GM21528 (cell line): ENCODE measurements around the gene ADCY7.
"Not testable (repeated sequence)": the region's sequence is repeated elsewhere in the genome, so short reads cannot be mapped to it uniquely, and the experiment has no call there.

ENCODE experiments used
- ATAC-seq: cut with Tn5 transposase; IDR thresholded peaks from one replicate; pipeline ENCODE4 v1.9.1; 2021; ENCODE audit warnings: mild to moderate bottlenecking, moderate library complexity; ENCODE audit not compliant: unreplicated experiment, low FRiP score

ADCY7 gene

GRCh38 chr16:50266337-50267091, at the start of gene ADCY7:
TSS of gene ADCY7 (plus strand) at chr16:50266551. CDS start at chr16:50288180, 21,629 bp downstream.
- peak; percentile 75 for ATAC-seq

- ATAC-seq: no peak
Observed at GRCh38 chr16:50219402-50219975, 46.9 kb upstream of the ADCY7 start.

- no peak for ATAC-seq
Observed at GRCh38 chr16:50224286-50224685, 42.1 kb upstream of the ADCY7 start.

- ATAC-seq: no peak
Observed at GRCh38 chr16:50227120-50227519, 39.2 kb upstream of the ADCY7 start.

GRCh38 chr16:50227665-50228064, 38.7 kb upstream of the ADCY7 start:
- no peak for ATAC-seq

- ATAC-seq: no peak
Observed at GRCh38 chr16:50228364-50228868, 37.9 kb upstream of the ADCY7 start.

- ATAC-seq: no peak
Observed at GRCh38 chr16:50229149-50229726, 37.1 kb upstream of the ADCY7 start.

GRCh38 chr16:50234771-50235556, 31.4 kb upstream of the ADCY7 start:
- ATAC-seq: no peak

- no peak for ATAC-seq
Observed at GRCh38 chr16:50235581-50235980, 30.8 kb upstream of the ADCY7 start.

GRCh38 chr16:50238314-50238713, 28.0 kb upstream of the ADCY7 start:
- ATAC-seq: no peak

- no peak for ATAC-seq
Observed at GRCh38 chr16:50238868-50239301, 27.5 kb upstream of the ADCY7 start.

GRCh38 chr16:50243024-50243423, 23.3 kb upstream of the ADCY7 start:
- ATAC-seq: not testable (repeated sequence)

GRCh38 chr16:50244140-50244503, 22.2 kb upstream of the ADCY7 start:
- ATAC-seq: no peak

GRCh38 chr16:50244504-50245416, 21.6 kb upstream of the ADCY7 start:
- ATAC-seq: no peak

- ATAC-seq: peak; percentile 77
Observed at GRCh38 chr16:50245417-50246298, 20.7 kb upstream of the ADCY7 start.

- ATAC-seq: peak; percentile 36
Observed at GRCh38 chr16:50246299-50247122, 19.8 kb upstream of the ADCY7 start.

- ATAC-seq: no peak
Observed at GRCh38 chr16:50247123-50247905, 19.0 kb upstream of the ADCY7 start.
